Heart left ventricle (tissue), 13 donors: ENCODE results near the gene PTPRD.

Source experiments
- CTCF ChIP-seq, 12 donors: fragments of 200-600 bp; sonication (generic) in 4 of 12; IDR thresholded peaks; one replicate each; pipeline versions ENCODE4 v1.5.0 to v1.8.0; 2018 to 2022; ENCODE audit warnings: antibody characterized with exemption in 12 of 12, mild to moderate bottlenecking in 5 of 12
- POLR2A ChIP-seq, 2 donors: fragments of 450-650 bp; IDR thresholded peaks; one replicate each; pipeline ENCODE4 v1.6.1; 2017; ENCODE audit warnings: antibody characterized with exemption in 2 of 2, mild to moderate bottlenecking in 2 of 2, moderate library complexity in 2 of 2
- donor health status: ischemic (EF 13 %, LVEDD 7.1; RV severe dilation, severe dysfunction).
- donor health status: DM: no; HTN: yes; CAD: no.
- donor health status: DM: no; HTN: no; CAD: no.
- donor health status: ischemic (EF 25% LVEDD 6.9; RV normal size, moderate dysfunction).
- donor health status: ischemic (EF 25% LVEDD 5.7; RV mildly dilated, moderate dysfunction).
- donor health status: ischemic (EF 35%, LVEDD 5.7; RV mildly dilated, moderate dysfunction).
- donor health status: nonischemic (EF 11% LVEDD 7.7; RV severe dilation, severe dysfunction).
- donor health status: DM: yes; HTN: yes; CAD: no.
- donor health status: PGD.
- donor health status: ischemic (EF 29% LVEDD 5.4; RV normal size, mild dysfunction).
- donor health status: nonischemic (EF 23%, LVEDD 6.1; RV moderate dilation, normal function).

GRCh38 chr9:8391566-8391965 is 2221.2 kb downstream of the PTPRD start:
- no peak for TF ChIP-seq CTCF (IDR thresholded peaks at IDR 0.05)
- no peak for TF ChIP-seq POLR2A (IDR thresholded peaks at IDR 0.05)
